Duodenal mucosa (tissue), 2 donors: ENCODE data around the gene PVR.
"Not testable (repeated sequence)": the region's sequence is repeated elsewhere in the genome, so short reads cannot be mapped to it uniquely, and the experiment has no call there.

Experiments used
- H3K27ac ChIP-seq: one replicate; pipeline ENCODE4 v1.7.0; 2013; ENCODE audit warnings: low read depth, low read length
- H3K27me3 ChIP-seq, 2 donors: one replicate each; pipeline ENCODE4 v1.7.0; 2013; ENCODE audit warnings: low read length in 2 of 2, control low read depth in 1 of 2; ENCODE audit not compliant: insufficient read depth in 2 of 2, control insufficient read depth in 1 of 2
- H3K36me3 ChIP-seq, 2 donors: one replicate each; pipeline ENCODE4 v1.7.0; 2013; ENCODE audit warnings: low read length in 2 of 2, control low read depth in 1 of 2; ENCODE audit not compliant: insufficient read depth in 2 of 2, control insufficient read depth in 1 of 2
- H3K4me1 ChIP-seq, 2 donors: one replicate each; pipeline ENCODE4 v1.7.0; 2013; ENCODE audit warnings: low read length in 2 of 2, control low read depth in 1 of 2; ENCODE audit not compliant: insufficient read depth in 2 of 2, control insufficient read depth in 1 of 2
- H3K4me3 ChIP-seq, 2 donors: one replicate each; pipeline ENCODE4 v1.7.0; 2013; ENCODE audit warnings: low read length in 2 of 2, low read depth in 1 of 2
- H3K9ac ChIP-seq, 2 donors: one replicate each; pipeline ENCODE4 v1.7.0; 2013; ENCODE audit warnings: low read length in 2 of 2, low read depth in 1 of 2
- H3K9me3 ChIP-seq, 2 donors: one replicate each; pipeline ENCODE4 v1.7.0; 2013; ENCODE audit warnings: low read length in 2 of 2, control low read depth in 1 of 2; ENCODE audit not compliant: control insufficient read depth in 1 of 2

PVR gene

DNA sequence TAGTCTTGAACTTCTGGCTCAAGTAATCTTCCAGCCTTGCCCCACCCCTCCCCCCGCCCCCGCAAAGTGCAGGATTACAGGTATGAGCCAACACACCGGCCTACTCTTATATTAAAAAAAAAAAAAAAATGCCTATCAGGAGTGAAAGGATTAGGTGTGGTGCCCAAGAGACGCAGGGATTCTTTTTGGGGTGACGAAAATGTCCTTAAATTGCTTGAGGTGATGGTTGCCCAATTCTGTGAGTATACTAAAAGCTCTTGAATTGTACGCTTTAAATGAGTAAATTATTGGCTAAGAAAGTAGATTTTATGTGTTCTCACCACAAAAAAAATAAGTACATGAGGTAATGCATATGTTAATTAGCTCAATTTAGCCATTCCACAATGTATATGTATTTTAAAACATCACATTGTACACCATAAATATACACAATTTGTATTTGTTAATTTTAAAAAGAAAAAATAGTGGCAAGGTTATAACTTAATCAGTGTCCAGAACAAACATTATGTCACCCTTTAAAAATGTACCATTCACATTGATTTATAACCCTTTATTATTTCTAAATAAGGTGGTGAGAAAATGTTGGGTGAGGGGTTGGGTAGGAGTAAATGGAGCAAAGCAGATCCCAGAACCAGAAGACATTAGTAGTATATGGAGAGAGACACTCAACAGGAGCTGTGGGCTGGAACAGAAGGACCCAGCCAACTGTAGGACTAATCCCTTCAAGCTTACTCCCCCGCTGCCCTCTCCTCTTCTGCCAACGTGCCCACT lies 26.4 kb upstream of the PVR start:
- Histone ChIP-seq H3K9ac (no peak overlapping the region), H3K36me3 (no peaks in the 10 kb centered on the region), H3K9me3 (no peaks in the 10 kb centered on the region), H3K27ac (no peak overlapping the region), H3K4me1 (peaks cover 9 to 17% of the 10 kb centered on the region in 2 donors), H3K4me3 (no peak overlapping the region), H3K27me3 (no peaks in the 10 kb centered on the region)

DNA sequence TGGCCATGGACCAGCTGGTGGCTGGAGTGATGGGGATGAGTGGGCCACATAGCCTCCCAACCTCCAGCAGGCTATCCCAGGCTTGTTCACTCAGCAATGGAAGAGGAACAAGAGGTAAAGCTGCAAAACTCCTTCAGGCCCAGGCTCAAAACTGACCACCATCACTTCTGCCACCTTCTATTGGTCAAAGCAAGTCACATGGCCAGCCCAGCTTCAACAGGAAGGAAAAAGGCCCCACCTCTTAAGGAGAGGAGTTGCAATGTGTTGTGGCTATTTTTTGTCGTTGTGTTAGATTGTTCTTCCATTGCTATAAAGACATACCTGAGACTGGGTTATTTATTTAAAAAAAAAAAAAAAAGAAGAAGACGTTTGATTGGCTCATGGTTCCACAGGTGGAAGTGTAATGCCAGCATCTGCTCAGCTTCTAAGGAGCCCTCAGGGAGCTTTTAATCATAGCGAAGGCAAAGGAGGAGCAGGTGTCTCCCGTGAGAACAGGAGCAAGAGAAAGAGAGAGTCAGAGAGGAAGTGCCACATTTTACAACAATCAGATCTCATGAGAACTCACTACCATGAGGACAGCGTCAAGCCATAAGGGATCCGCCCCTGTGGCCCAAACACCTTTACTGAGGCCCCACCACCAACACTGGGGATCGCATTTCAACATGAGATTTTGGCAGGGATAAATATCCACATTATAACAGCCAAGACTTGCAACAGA lies 24.9 kb upstream of the PVR start:
- Histone ChIP-seq H3K9ac (no peak overlapping the region), H3K27me3 (no peaks in the 10 kb centered on the region), H3K27ac (no peak overlapping the region), H3K4me1 (peaks cover 0 to 2% of the 10 kb centered on the region in 2 donors), H3K4me3 (no peak overlapping the region), H3K36me3 (no peaks in the 10 kb centered on the region), H3K9me3 (no peaks in the 10 kb centered on the region)

DNA sequence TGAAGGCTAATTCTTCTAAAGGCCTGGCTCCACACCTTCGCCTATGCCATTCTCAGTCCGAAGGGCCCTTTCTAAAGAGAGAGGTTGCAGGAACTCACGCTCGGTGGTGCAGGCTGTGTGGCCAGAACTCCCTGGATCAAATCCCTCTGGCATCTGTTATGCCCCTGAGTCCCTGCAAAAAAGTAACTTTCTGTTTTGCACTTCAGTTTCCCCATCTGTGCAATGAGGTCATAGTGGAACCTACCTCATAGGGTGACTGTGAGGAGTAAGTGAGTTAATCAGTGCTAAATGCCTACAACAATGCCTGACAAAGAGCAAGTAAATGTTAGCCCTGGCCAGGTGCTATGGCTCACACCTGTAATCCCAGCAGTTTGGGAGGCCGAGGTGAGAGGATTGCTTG lies 23.0 kb upstream of the PVR start:
- Histone ChIP-seq H3K36me3 (peaks cover 0 to 6% of the 10 kb centered on the region in 2 donors), H3K27ac (no peak overlapping the region), H3K27me3 (no peaks in the 10 kb centered on the region), H3K4me3 (no peak overlapping the region), H3K9ac (no peak overlapping the region), H3K9me3 (no peaks in the 10 kb centered on the region), H3K4me1 (no peaks in the 10 kb centered on the region)

DNA sequence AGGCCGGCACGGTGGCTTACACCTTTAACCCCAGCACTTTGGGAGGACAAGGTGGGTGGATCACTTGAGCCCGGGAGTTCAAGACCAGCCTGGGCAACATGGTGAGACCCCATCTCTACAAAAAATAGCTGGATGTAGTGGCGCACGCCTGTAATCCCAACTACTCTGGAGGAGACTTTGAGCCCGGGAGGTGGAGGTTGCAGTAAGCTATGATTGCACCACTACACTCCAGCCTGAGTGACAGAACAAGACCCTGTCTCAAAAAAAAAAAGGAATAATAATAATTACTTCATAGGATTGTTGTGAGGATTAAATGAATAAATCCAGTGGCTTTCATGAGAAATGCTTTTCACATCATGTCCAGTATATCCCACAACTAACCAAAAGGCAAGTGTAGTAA lies 22.3 kb upstream of the PVR start:
- H3K9me3 ChIP-seq: no peaks in the 10 kb centered on the region
- H3K27me3 ChIP-seq: no peaks in the 10 kb centered on the region
- no peak overlapping the region for H3K27ac ChIP-seq
- H3K36me3 ChIP-seq: peaks cover 0 to 7% of the 10 kb centered on the region in 2 donors
- no peak overlapping the region for H3K4me3 ChIP-seq
- H3K9ac ChIP-seq: no peak overlapping the region
- H3K4me1 ChIP-seq: no peaks in the 10 kb centered on the region

DNA sequence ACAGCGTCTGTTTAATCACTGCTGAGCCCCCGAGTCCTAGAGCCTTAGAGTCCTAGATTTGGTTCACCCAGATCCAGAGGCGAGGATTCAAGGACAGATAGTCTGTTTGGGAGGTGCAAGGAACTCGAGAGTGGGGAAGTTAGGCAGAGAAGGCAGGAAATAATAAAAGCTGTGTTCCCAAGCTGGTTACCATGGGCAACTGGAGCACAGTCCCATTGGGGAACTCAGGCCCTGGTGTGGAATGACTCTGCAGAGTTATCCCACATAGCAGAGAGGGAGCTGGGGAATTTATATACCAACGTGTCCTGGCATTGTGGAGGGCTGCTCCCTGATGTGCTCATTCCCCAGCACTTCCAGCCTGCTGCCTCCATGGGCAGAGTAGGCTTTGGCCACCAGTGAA lies 20.6 kb upstream of the PVR start:
- H3K36me3 ChIP-seq: peaks cover 0 to 7% of the 10 kb centered on the region in 2 donors
- no peaks in the 10 kb centered on the region for H3K9me3 ChIP-seq
- H3K27ac ChIP-seq: no peak overlapping the region
- no peaks in the 10 kb centered on the region for H3K27me3 ChIP-seq
- H3K4me3 ChIP-seq: no peak overlapping the region
- no peak overlapping the region for H3K9ac ChIP-seq
- H3K4me1 ChIP-seq: no peaks in the 10 kb centered on the region

DNA sequence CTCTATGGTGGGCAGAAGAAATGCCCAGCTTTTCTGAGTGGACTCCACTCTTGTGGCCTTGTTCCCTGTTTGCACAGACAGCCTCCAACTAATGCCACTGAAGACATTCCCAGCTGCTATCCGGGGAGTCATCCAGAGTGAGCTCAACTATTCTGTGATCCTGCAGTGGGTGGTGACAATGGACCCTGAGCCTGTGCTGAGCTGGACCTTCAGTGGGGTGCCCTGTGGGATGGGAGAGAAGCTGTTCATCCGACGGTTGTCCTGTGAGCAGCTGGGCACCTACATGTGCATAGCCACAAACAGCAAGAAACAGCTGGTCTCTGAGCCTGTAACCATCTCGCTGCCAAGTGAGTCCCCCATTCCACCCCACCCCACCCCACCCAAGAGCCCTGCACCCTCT lies 20.1 kb upstream of the PVR start:
- H3K36me3 ChIP-seq: peaks cover 0 to 7% of the 10 kb centered on the region in 2 donors
- H3K27ac ChIP-seq: no peak overlapping the region
- H3K27me3 ChIP-seq: no peaks in the 10 kb centered on the region
- H3K9ac ChIP-seq: no peak overlapping the region
- no peaks in the 10 kb centered on the region for H3K4me1 ChIP-seq
- no peak overlapping the region for H3K4me3 ChIP-seq
- no peaks in the 10 kb centered on the region for H3K9me3 ChIP-seq

DNA sequence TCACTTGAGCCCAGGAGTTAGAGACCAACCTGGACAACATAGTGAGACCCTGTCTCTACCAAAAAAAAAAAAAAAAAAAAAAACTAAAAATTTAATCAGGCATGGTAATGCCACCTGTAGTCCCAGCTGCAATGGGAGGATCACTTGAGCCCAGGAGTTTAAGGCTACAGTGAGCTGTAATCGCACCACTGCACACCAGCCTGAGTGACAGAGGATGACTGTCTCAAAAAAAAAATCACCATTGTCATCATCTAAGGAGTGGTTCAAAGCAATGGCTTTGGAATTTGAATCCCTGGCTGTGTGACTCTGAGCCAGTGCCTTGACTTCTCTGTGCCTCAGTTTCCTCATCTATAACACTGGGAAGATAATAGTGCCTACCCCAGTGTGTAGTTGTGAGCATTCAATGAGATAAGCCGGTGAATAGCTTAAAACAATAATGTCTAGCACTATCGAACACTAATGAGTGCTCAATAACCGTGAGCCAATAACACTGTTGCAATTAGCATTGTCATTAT lies 18.8 kb upstream of the PVR start:
- H3K27ac ChIP-seq: no peak overlapping the region
- no peak overlapping the region for H3K9ac ChIP-seq

DNA sequence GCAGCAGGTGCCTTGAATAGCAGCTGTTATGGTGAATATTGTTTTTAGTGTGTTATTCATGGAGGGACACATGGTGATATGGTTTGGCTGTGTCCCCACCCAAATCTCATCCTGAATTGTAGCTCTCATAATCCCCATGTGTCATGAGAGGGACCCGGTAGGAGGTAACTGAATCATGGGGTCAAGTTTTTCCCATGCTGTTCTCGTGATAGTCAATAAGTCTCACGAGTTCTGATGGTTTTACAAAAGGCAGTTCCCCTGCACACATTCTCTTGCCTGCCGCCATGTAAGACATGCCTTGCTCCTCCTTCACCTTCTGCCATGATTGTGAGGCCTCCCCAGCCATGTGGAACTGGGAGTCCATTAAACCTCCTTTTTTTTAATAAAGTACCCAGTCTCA lies 18.1 kb upstream of the PVR start:
- H3K4me1 ChIP-seq, H3K27me3 ChIP-seq, H3K9me3 ChIP-seq, H3K9ac ChIP-seq, H3K27ac ChIP-seq, H3K4me3 ChIP-seq: not testable (repeated sequence)
- H3K36me3 ChIP-seq: peaks cover 0 to 10% of the 10 kb centered on the region in 2 donors

More for the DNA sequence above, 18.8 kb upstream of the PVR start:
- H3K4me3 ChIP-seq: no peak overlapping the region
- H3K36me3 ChIP-seq: peaks cover 0 to 10% of the 10 kb centered on the region in 2 donors
- no peaks in the 10 kb centered on the region for H3K4me1 ChIP-seq
- H3K9me3 ChIP-seq: no peaks in the 10 kb centered on the region
- no peaks in the 10 kb centered on the region for H3K27me3 ChIP-seq

DNA sequence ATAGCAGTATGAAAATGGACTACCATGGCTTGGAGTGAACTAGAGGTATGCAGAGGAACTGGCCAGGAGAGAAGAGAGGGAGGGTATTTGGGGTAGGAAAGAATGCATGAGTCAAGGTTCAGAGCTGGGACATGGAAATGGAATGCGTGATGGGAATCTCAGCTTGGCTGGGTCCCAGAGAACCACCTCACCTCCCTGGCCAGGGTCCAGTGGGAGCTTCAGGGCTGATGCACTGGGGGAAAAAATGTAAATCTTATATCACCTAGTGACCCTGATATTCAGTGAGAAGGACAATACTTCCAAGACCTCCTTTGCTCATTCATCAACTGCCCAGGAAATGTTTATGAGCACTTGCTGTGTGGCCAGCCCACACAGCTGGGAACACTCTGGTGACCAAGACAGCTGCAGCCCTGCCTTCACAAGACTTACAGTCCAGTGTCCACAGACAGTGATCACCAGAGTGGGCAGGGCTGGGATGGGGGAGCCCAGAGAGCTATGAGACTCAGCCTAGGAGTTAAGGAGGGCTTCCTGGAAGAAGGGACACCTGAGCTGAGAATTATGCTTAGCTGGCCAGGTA lies 17.6 kb upstream of the PVR start:
- no peak overlapping the region for H3K9ac ChIP-seq
- no peaks in the 10 kb centered on the region for H3K4me1 ChIP-seq
- H3K27ac ChIP-seq: no peak overlapping the region
- H3K9me3 ChIP-seq: no peaks in the 10 kb centered on the region
- no peak overlapping the region for H3K4me3 ChIP-seq
- H3K27me3 ChIP-seq: no peaks in the 10 kb centered on the region
- H3K36me3 ChIP-seq: peaks cover 0 to 10% of the 10 kb centered on the region in 2 donors

DNA sequence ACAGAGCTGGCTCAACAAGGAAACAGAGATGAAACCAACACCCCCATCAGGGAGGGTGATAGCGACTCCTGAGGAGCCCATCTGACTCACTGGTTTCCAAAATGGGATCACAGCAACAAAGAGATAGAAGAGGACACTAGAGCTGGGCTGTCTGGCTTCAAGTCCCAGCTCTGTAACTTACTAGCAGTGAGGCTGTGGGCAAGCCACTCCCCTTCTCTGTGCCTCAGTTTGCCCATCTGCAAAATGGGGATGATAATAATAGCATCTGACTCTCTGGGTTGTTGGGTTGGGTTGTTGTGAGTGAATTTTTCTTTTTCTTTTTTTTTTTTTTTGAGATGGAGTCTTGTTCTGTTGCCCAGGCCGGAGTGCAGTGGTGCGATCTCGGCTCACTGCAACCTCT lies 16.1 kb upstream of the PVR start:
- Histone ChIP-seq H3K4me1 (no peaks in the 10 kb centered on the region), H3K4me3 (no peak overlapping the region), H3K27ac (no peak overlapping the region), H3K27me3 (no peaks in the 10 kb centered on the region), H3K9me3 (no peaks in the 10 kb centered on the region), H3K9ac (no peak overlapping the region), H3K36me3 (peaks cover 0 to 10% of the 10 kb centered on the region in 2 donors)
